ENCODE measurements around the gene ENAH.

ENAH gene

GRCh38 chr1:225597926-225598575, 54.9 kb downstream of the ENAH start:
- Histone ChIP-seq H3K9me3 (ENCODE audit: control insufficient read depth, insufficient read depth, low read length) (no peaks in the 10 kb centered on the region), H3K4me2 (ENCODE audit: low read length) (no peak overlapping the region), H3K4me1 (ENCODE audit: control insufficient read depth, low read length) (no peaks in the 10 kb centered on the region), H3K36me3 (ENCODE audit: control insufficient read depth, low read length) (no peaks in the 10 kb centered on the region), H3K9me2 (replicated peaks; ENCODE audit: control insufficient read depth, low read length) (no peaks in the 10 kb centered on the region), H3K4me3 (ENCODE audit: low read length) (no peak overlapping the region), H3F3A (ENCODE audit: control insufficient read depth, insufficient read depth) (no peaks in the 10 kb centered on the region), H3K79me2 (ENCODE audit: control insufficient read depth, low read length) (no peaks in the 10 kb centered on the region), H4K20me1 (ENCODE audit: control insufficient read depth, insufficient read depth, low read depth, low read length) (no peaks in the 10 kb centered on the region), H3K27ac (ENCODE audit: low read depth, low read length) (no peak overlapping the region), H3K27me3 (ENCODE audit: control insufficient read depth, low read length) (peaks cover 5% of the 10 kb centered on the region; the same call in 1 of the 2 replicates)
- TF ChIP-seq EZH2phosphoT487 (IDR thresholded peaks at IDR 0.05; ENCODE audit: borderline replicate concordance, low read length), result no peak

- Histone ChIP-seq H3K79me2 (ENCODE audit: control insufficient read depth, low read length) (no peaks in the 10 kb centered on the region), H3K9me2 (replicated peaks; ENCODE audit: control insufficient read depth, low read length) (no peaks in the 10 kb centered on the region), H3K4me3 (ENCODE audit: low read length) (no peak overlapping the region), H3K27ac (ENCODE audit: low read depth, low read length) (no peak overlapping the region), H3K36me3 (ENCODE audit: control insufficient read depth, low read length) (no peaks in the 10 kb centered on the region), H3K4me1 (ENCODE audit: control insufficient read depth, low read length) (no peaks in the 10 kb centered on the region), H3F3A (ENCODE audit: control insufficient read depth, insufficient read depth) (no peaks in the 10 kb centered on the region), H3K27me3 (ENCODE audit: control insufficient read depth, low read length) (peaks cover 5% of the 10 kb centered on the region; the same call in 1 of the 2 replicates), H3K4me2 (ENCODE audit: low read length) (no peak overlapping the region), H3K9me3 (ENCODE audit: control insufficient read depth, insufficient read depth, low read length) (no peaks in the 10 kb centered on the region), H4K20me1 (ENCODE audit: control insufficient read depth, insufficient read depth, low read depth, low read length) (no peaks in the 10 kb centered on the region)
- TF ChIP-seq EZH2phosphoT487 (IDR thresholded peaks at IDR 0.05; ENCODE audit: borderline replicate concordance, low read length), result no peak
- TF ChIP-seq CTCF (IDR thresholded peaks at IDR 0.05; ENCODE audit: low read depth, low read length, poor library complexity, severe bottlenecking), result no peak
Measured at GRCh38 chr1:225596736-225597135, 56.2 kb downstream of the ENAH start.

DNA sequence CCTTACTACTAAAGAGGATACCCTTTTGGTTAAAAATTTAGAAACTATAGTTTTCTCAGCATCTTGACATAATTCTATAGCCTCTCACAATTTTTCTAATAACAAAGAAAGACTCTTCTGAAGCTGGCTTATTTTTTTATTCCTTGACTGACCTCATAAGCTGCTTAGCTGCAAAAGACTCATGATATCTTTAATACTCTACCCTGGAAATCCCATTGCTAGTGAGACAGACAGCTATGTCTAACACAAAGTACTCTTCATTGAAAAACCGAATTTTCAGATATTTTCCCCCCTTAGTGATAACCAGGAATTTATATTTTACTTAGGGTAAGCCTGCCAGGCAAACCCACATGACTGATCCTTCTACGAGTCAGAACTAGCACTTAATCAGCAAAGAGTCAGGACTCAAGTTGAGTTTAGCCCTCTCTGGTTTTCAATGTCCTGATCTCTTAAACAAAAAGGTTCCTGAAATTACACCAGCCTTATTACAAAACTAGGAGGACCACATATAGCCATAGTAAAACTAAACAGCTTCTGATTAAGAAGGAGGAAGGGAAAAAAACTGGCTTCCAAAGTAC, 56.9 kb downstream of the ENAH start:
- peaks cover 5% of the 10 kb centered on the region; the same call in 1 of the 2 replicates for H3K27me3 ChIP-seq (ENCODE audit: control insufficient read depth, low read length)
- H3F3A ChIP-seq (ENCODE audit: control insufficient read depth, insufficient read depth), result no peaks in the 10 kb centered on the region
- no peaks in the 10 kb centered on the region for H3K9me3 ChIP-seq (ENCODE audit: control insufficient read depth, insufficient read depth, low read length)
- no peak overlapping the region for H3K4me2 ChIP-seq (ENCODE audit: low read length)
- TF ChIP-seq EZH2phosphoT487 (IDR thresholded peaks at IDR 0.05; ENCODE audit: borderline replicate concordance, low read length), result no peak
- no peak for TF ChIP-seq CTCF (IDR thresholded peaks at IDR 0.05; ENCODE audit: low read depth, low read length, poor library complexity, severe bottlenecking)
- H3K9me2 ChIP-seq (replicated peaks; ENCODE audit: control insufficient read depth, low read length), result no peaks in the 10 kb centered on the region
- H3K4me3 ChIP-seq (ENCODE audit: low read length), result no peak overlapping the region
- H4K20me1 ChIP-seq (ENCODE audit: control insufficient read depth, insufficient read depth, low read depth, low read length), result no peaks in the 10 kb centered on the region
- H3K79me2 ChIP-seq (ENCODE audit: control insufficient read depth, low read length), result no peaks in the 10 kb centered on the region
- no peak overlapping the region for H3K27ac ChIP-seq (ENCODE audit: low read depth, low read length)
- H3K4me1 ChIP-seq (ENCODE audit: control insufficient read depth, low read length), result no peaks in the 10 kb centered on the region
- H3K36me3 ChIP-seq (ENCODE audit: control insufficient read depth, low read length), result no peaks in the 10 kb centered on the region

GRCh38 chr1:225595452-225595851, 57.5 kb downstream of the ENAH start:
- H3K4me3 ChIP-seq (ENCODE audit: low read length), result no peak overlapping the region
- H3K79me2 ChIP-seq (ENCODE audit: control insufficient read depth, low read length), result no peaks in the 10 kb centered on the region
- no peak overlapping the region for H3K4me2 ChIP-seq (ENCODE audit: low read length)
- H3K9me3 ChIP-seq (ENCODE audit: control insufficient read depth, insufficient read depth, low read length), result no peaks in the 10 kb centered on the region
- TF ChIP-seq CTCF (IDR thresholded peaks at IDR 0.05; ENCODE audit: low read depth, low read length, poor library complexity, severe bottlenecking) (no peak), EZH2phosphoT487 (IDR thresholded peaks at IDR 0.05; ENCODE audit: borderline replicate concordance, low read length) (no peak)
- no peaks in the 10 kb centered on the region for H3F3A ChIP-seq (ENCODE audit: control insufficient read depth, insufficient read depth)
- H3K36me3 ChIP-seq (ENCODE audit: control insufficient read depth, low read length), result no peaks in the 10 kb centered on the region
- no peaks in the 10 kb centered on the region for H3K4me1 ChIP-seq (ENCODE audit: control insufficient read depth, low read length)
- H4K20me1 ChIP-seq (ENCODE audit: control insufficient read depth, insufficient read depth, low read depth, low read length), result no peaks in the 10 kb centered on the region
- H3K9me2 ChIP-seq (replicated peaks; ENCODE audit: control insufficient read depth, low read length), result no peaks in the 10 kb centered on the region
- H3K27me3 ChIP-seq (ENCODE audit: control insufficient read depth, low read length), result peaks cover 7% of the 10 kb centered on the region; the same call in 1 of the 2 replicates
- no peak overlapping the region for H3K27ac ChIP-seq (ENCODE audit: low read depth, low read length)
